GM18517 (cell line): Measurements from ENCODE around the gene PTP4A2.

Source experiments
- ATAC-seq: cut with Tn5 transposase; IDR thresholded peaks from one replicate; pipeline ENCODE4 v1.9.1; 2021; ENCODE audit warnings: mild to moderate bottlenecking, moderate library complexity; ENCODE audit not compliant: unreplicated experiment

PTP4A2 gene

GRCh38 chr1:31938184-31938975 is at the start of gene PTP4A2:
Gene PTP4A2, minus strand, starts transcription at chr1:31938368. Its CDS starts 19,303 bp downstream, at chr1:31919065.
- peak; percentile 61 for ATAC-seq

GRCh38 chr1:31987135-31987619 is 49.0 kb upstream of the PTP4A2 start:
- no peak for ATAC-seq

- ATAC-seq = no peak
These were observed 47.3 kb upstream of the PTP4A2 start for GRCh38 chr1:31985430-31985829.

- ATAC-seq = no peak
These were observed 46.5 kb upstream of the PTP4A2 start for GRCh38 chr1:31984419-31985347.

GRCh38 chr1:31981972-31982371 is 43.8 kb upstream of the PTP4A2 start:
- no peak for ATAC-seq

GRCh38 chr1:31981456-31981839 is 43.3 kb upstream of the PTP4A2 start:
- ATAC-seq = no peak

- no peak for ATAC-seq
These were observed 42.8 kb upstream of the PTP4A2 start for GRCh38 chr1:31980835-31981455.

- ATAC-seq = no peak
These were observed 40.8 kb upstream of the PTP4A2 start for GRCh38 chr1:31978843-31979400.

GRCh38 chr1:31977385-31978131 is 39.4 kb upstream of the PTP4A2 start:
- ATAC-seq = no peak

GRCh38 chr1:31976401-31976800 is 38.2 kb upstream of the PTP4A2 start:
- no peak for ATAC-seq

GRCh38 chr1:31970873-31971272 is 32.7 kb upstream of the PTP4A2 start:
- no peak for ATAC-seq

- no peak for ATAC-seq
These were observed 23.4 kb upstream of the PTP4A2 start for GRCh38 chr1:31961536-31961935.

- ATAC-seq = no peak
These were observed 21.6 kb upstream of the PTP4A2 start for GRCh38 chr1:31959521-31960340.

GRCh38 chr1:31957701-31958674 is 19.8 kb upstream of the PTP4A2 start:
- ATAC-seq = no peak

GRCh38 chr1:31955917-31956736 is 18.0 kb upstream of the PTP4A2 start:
- ATAC-seq = peak; percentile 76

- no peak for ATAC-seq
These were observed 16.6 kb upstream of the PTP4A2 start for GRCh38 chr1:31954607-31955283.

- no peak for ATAC-seq
These were observed 14.7 kb upstream of the PTP4A2 start for GRCh38 chr1:31952825-31953220.
